Lower leg skin (tissue), 3 donors: ENCODE data around the gene P4HTM.

Experiments
- CTCF ChIP-seq, 3 donors: fragments of 450-650 bp; IDR thresholded peaks; one replicate each; pipeline ENCODE4 v1.5.1; 2016; ENCODE audit warnings: antibody characterized with exemption in 3 of 3, mild to moderate bottlenecking in 3 of 3, moderate library complexity in 2 of 3
- POLR2A ChIP-seq, 2 donors: fragments of 450-650 bp; IDR thresholded peaks; one replicate each; pipeline ENCODE4 v1.6.1; 2016 to 2017; ENCODE audit warnings: antibody characterized with exemption in 2 of 2, mild to moderate bottlenecking in 1 of 2, moderate library complexity in 1 of 2

GRCh38 chr3:49021213-49021812, 31.3 kb downstream of the P4HTM start:
- TF ChIP-seq CTCF (IDR thresholded peaks at IDR 0.05) (no peak), POLR2A (IDR thresholded peaks at IDR 0.05) (peak in 1 of 2 donors; percentile 89)
